Measurements from ENCODE around the gene HNF4A. TPM values are rescaled to one million over a fixed set of nuclear protein-coding genes. Genes with fewer than 3 reads are reported as not detected.

The HNF4A gene
- total and polyA plus RNA-seq, 2 donors (not counting 1 experiment from before 2014, with no cell fraction given) = not detected

DNA sequence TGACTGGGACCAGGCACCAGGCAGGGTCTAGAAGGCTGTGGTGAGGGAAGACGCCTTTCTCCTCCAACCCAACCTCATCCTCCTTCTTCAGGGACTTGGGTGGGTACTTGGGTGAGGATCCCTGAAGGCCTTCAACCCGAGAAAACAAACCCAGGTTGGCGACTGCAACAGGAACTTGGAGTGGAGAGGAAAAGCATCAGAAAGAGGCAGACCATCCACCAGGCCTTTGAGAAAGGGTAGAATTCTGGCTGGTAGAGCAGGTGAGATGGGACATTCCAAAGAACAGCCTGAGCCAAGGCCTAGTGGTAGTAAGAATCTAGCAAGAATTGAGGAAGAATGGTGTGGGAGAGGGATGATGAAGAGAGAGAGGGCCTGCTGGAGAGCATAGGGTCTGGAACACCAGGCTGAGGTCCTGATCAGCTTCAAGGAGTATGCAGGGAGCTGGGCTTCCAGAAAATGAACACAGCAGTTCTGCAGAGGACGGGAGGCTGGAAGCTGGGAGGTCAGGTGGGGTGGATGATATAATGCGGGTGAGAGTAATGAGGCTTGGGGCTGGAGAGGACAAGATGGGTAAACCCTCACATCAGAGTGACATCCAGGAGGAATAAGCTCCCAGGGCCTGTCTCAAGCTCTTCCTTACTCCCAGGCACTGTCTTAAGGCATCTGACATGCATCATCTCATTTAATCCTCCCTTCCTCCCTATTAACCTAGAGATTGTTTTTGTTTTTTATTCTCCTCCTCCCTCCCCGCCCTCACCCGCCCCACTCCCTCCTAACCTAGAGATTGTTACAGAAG lies 75.0 kb downstream of the HNF4A start:
- TF ChIP-seq, protein P1, sequence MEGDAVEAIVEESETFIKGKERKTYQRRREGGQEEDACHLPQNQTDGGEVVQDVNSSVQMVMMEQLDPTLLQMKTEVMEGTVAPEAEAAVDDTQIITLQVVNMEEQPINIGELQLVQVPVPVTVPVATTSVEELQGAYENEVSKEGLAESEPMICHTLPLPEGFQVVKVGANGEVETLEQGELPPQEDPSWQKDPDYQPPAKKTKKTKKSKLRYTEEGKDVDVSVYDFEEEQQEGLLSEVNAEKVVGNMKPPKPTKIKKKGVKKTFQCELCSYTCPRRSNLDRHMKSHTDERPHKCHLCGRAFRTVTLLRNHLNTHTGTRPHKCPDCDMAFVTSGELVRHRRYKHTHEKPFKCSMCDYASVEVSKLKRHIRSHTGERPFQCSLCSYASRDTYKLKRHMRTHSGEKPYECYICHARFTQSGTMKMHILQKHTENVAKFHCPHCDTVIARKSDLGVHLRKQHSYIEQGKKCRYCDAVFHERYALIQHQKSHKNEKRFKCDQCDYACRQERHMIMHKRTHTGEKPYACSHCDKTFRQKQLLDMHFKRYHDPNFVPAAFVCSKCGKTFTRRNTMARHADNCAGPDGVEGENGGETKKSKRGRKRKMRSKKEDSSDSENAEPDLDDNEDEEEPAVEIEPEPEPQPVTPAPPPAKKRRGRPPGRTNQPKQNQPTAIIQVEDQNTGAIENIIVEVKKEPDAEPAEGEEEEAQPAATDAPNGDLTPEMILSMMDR (IDR thresholded peaks at IDR 0.05) = no peak
- no peak for TF ChIP-seq EZH2 (IDR thresholded peaks at IDR 0.05; ENCODE audit: borderline replicate concordance, insufficient read depth, low read depth, low read length, poor library complexity, severe bottlenecking)
- Mint-ChIP-seq H3K4me3 (no peak overlapping the region), H3K4me1 (no peaks in the 10 kb centered on the region), H3K27ac (no peak overlapping the region), H3K9me3 (ENCODE audit: insufficient read depth) (no peaks in the 10 kb centered on the region), H3K27me3 (peaks cover 5% of the 10 kb centered on the region)
- Histone ChIP-seq H4K20me1 (ENCODE audit: control insufficient read depth, insufficient read depth, low read length, poor library complexity, severe bottlenecking) (no peaks in the 10 kb centered on the region), H3K36me3 (replicated peaks in 1 of 2; ENCODE audit: control extremely low read depth in 1 of 2, control insufficient read depth in 1 of 2, extremely low read depth in 1 of 2, insufficient read depth in 2 of 2, low read length in 1 of 2) (no peaks in the 10 kb centered on the region), H3K27me3 (replicated peaks in 1 of 4; ENCODE audit: control extremely low read depth in 1 of 4, control insufficient read depth in 3 of 4, insufficient read depth in 4 of 4, low read length in 3 of 4) (no peaks in the 10 kb centered on the region), H3K9me3 (ENCODE audit: control extremely low read depth in 1 of 3, control insufficient read depth in 2 of 3, insufficient read depth in 1 of 3, low read length in 2 of 3) (no peaks in the 10 kb centered on the region), H3K9ac (ENCODE audit: low read length) (no peak overlapping the region), H3K4me1 (ENCODE audit: control insufficient read depth in 2 of 2, insufficient read depth in 2 of 2, low read length in 2 of 2) (no peaks in the 10 kb centered on the region), H3K79me2 (ENCODE audit: control insufficient read depth, insufficient read depth, low read length) (no peaks in the 10 kb centered on the region), H3K4me3 (ENCODE audit: control extremely low read depth in 1 of 5, extremely low read depth in 1 of 5, insufficient read depth in 1 of 5, low read depth in 2 of 5, low read length in 4 of 5) (no peak overlapping the region), H2AFZ (ENCODE audit: insufficient read depth, low read depth, low read length, poor library complexity, severe bottlenecking) (no peak overlapping the region), H3K4me2 (replicated peaks; ENCODE audit: low read depth, low read length, poor library complexity, severe bottlenecking) (no peak overlapping the region), H3K27ac (ENCODE audit: low read length in 2 of 2) (no peak overlapping the region)
- intact Hi-C loops (cut with micrococcal nuclease) = no loop called here
- 90% methylated on average over 4 of the region's 7 CpGs for WGBS (ENCODE audit: insufficient coverage)
- no peak for DNase-seq
- CTCF ChIA-PET = no interaction called here
- ATAC-seq (ENCODE audit: low read depth) = no peak
- POLR2A ChIA-PET = no interaction called here

DNA sequence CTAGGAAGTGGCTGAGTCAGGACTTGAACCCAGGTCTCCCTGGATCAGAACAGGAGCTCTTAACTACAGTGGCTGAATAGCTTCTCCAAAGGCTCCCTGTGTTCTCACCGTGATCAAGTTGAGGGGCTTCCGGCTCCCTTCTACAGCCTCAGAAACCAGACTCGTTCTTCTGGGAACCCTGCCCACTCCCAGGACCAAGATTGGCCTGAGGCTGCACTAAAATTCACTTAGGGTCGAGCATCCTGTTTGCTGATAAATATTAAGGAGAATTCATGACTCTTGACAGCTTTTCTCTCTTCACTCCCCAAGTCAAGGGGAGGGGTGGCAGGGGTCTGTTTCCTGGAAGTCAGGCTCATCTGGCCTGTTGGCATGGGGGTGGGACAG lies 75.6 kb downstream of the HNF4A start:
- H3K79me2 ChIP-seq (ENCODE audit: control insufficient read depth, insufficient read depth, low read length) = no peaks in the 10 kb centered on the region
- no peak overlapping the region for H3K4me2 ChIP-seq (replicated peaks; ENCODE audit: low read depth, low read length, poor library complexity, severe bottlenecking)
- ChIA-PET POLR2A (no interaction called here), CTCF (no interaction called here)
- H4K20me1 ChIP-seq (ENCODE audit: control insufficient read depth, insufficient read depth, low read length, poor library complexity, severe bottlenecking) = no peaks in the 10 kb centered on the region
- no peak overlapping the region for H3K4me3 ChIP-seq (ENCODE audit: control extremely low read depth in 1 of 5, extremely low read depth in 1 of 5, insufficient read depth in 1 of 5, low read depth in 2 of 5, low read length in 4 of 5)
- no peak for ATAC-seq (ENCODE audit: low read depth)
- H3K27ac Mint-ChIP-seq = no peak overlapping the region
- no peak overlapping the region for H3K4me3 Mint-ChIP-seq
- no peaks in the 10 kb centered on the region for H3K9me3 ChIP-seq (ENCODE audit: control extremely low read depth in 1 of 3, control insufficient read depth in 2 of 3, insufficient read depth in 1 of 3, low read length in 2 of 3)
- DNase-seq = no peak
- no peaks in the 10 kb centered on the region for H3K4me1 ChIP-seq (ENCODE audit: control insufficient read depth in 2 of 2, insufficient read depth in 2 of 2, low read length in 2 of 2)
- peaks cover 5% of the 10 kb centered on the region for H3K27me3 Mint-ChIP-seq
- H3K9ac ChIP-seq (ENCODE audit: low read length) = no peak overlapping the region
- no peak overlapping the region for H3K27ac ChIP-seq (ENCODE audit: low read length in 2 of 2)
- H2AFZ ChIP-seq (ENCODE audit: insufficient read depth, low read depth, low read length, poor library complexity, severe bottlenecking) = no peak overlapping the region
- H3K4me1 Mint-ChIP-seq = no peaks in the 10 kb centered on the region
- H3K27me3 ChIP-seq (replicated peaks in 1 of 4; ENCODE audit: control extremely low read depth in 1 of 4, control insufficient read depth in 3 of 4, insufficient read depth in 4 of 4, low read length in 3 of 4) = no peaks in the 10 kb centered on the region
- H3K9me3 Mint-ChIP-seq (ENCODE audit: insufficient read depth) = no peaks in the 10 kb centered on the region
- 46% methylated on average over 2 of the region's 4 CpGs for WGBS (ENCODE audit: insufficient coverage)
- TF ChIP-seq EZH2 (IDR thresholded peaks at IDR 0.05; ENCODE audit: borderline replicate concordance, insufficient read depth, low read depth, low read length, poor library complexity, severe bottlenecking) = no peak
- TF ChIP-seq, protein P1 (IDR thresholded peaks at IDR 0.05) = no peak
- intact Hi-C loops (cut with micrococcal nuclease) = no loop called here
- no peaks in the 10 kb centered on the region for H3K36me3 ChIP-seq (replicated peaks in 1 of 2; ENCODE audit: control extremely low read depth in 1 of 2, control insufficient read depth in 1 of 2, extremely low read depth in 1 of 2, insufficient read depth in 2 of 2, low read length in 1 of 2)

Measured in B cell (primary cell).